BJ (cell line): Measurements from ENCODE around the gene MORN5. TPM values are rescaled to one million over a fixed set of nuclear protein-coding genes. Genes with fewer than 3 reads are reported as not detected.

ENCODE experiments used
- CTCF ChIA-PET: fragments of 350-600 bp; formaldehyde crosslinking; extraction: SDS; loops from one replicate; lab custom pipeline; 2021; ENCODE audit warnings: antibody characterized with exemption, inconsistent platforms; lab: Yijun Ruan, JAX
- POLR2A ChIA-PET: fragments of 300-600 bp; sonication (Branson Sonifier 250); formaldehyde crosslinking; extraction: SDS; loops from one replicate; lab custom pipeline; 2021; ENCODE audit warnings: antibody characterized with exemption; lab: Charles Lee
- DNase-seq: peaks from one replicate; pipeline ENCODE4 v3.0.0-alpha.2; 2011; ENCODE audit warnings: low read depth
- H3K27me3 ChIP-seq: 2 replicates; pipeline ENCODE4 v1.6.0; 2011; ENCODE audit warnings: low read length; ENCODE audit not compliant: control insufficient read depth, insufficient read depth
- H3K36me3 ChIP-seq: 2 replicates; pipeline ENCODE4 v1.5.1; 2011; ENCODE audit warnings: low read length; ENCODE audit not compliant: control insufficient read depth, insufficient read depth
- H3K4me3 ChIP-seq: 2 replicates; pipeline ENCODE4 v1.5.1; 2011; ENCODE audit warnings: low read depth, mild to moderate bottlenecking, control low read depth, low read length
- CTCF ChIP-seq: IDR thresholded peaks from 2 replicates; pipeline ENCODE4 v1.5.1; 2011; ENCODE audit warnings: low read depth, mild to moderate bottlenecking, control low read depth, inconsistent platforms, low read length, moderate library complexity; ENCODE audit not compliant: insufficient read depth
- polyA plus RNA-seq: library from polyadenylated mRNA; depleted of rRNA; stranded (reverse); fragments of >200 nt; gene quantifications from 2 replicates; pipeline ENCODE4 v1.2.3, GENCODE V29; 2011

The MORN5 gene
- polyA plus RNA-seq, 1 experiment = not detected

GRCh38 chr9:122207096-122207495, 47.4 kb downstream of the MORN5 start:
- POLR2A ChIA-PET = no interaction called here
- CTCF ChIA-PET = interaction anchor here (1.1 kb wide), 1 partner anchor 81 kb away, joined by 3 read pairs; no protein-coding TSS in a partner anchor

GRCh38 chr9:122209451-122209850, 49.7 kb downstream of the MORN5 start:
- TF ChIP-seq CTCF = no peak
- no peak for DNase-seq
- CTCF ChIA-PET = interaction anchor here (1.2 kb wide), 1 partner anchor 84 kb away, joined by 3 read pairs; no protein-coding TSS in a partner anchor
- no peak overlapping the region for H3K4me3 ChIP-seq
- H3K36me3 ChIP-seq = no peaks in the 10 kb centered on the region
- peaks cover 23% of the 10 kb centered on the region for H3K27me3 ChIP-seq
- POLR2A ChIA-PET = no interaction called here

More at GRCh38 chr9:122207096-122207495, 47.4 kb downstream of the MORN5 start:
- DNase-seq = no peak
- peaks cover 8% of the 10 kb centered on the region for H3K27me3 ChIP-seq
- H3K4me3 ChIP-seq = no peak overlapping the region
- no peak for TF ChIP-seq CTCF
- no peaks in the 10 kb centered on the region for H3K36me3 ChIP-seq

GRCh38 chr9:122212473-122213004, 52.8 kb downstream of the MORN5 start:
- no peak overlapping the region for H3K4me3 ChIP-seq
- peaks cover 45% of the 10 kb centered on the region for H3K27me3 ChIP-seq
- no peaks in the 10 kb centered on the region for H3K36me3 ChIP-seq
- ChIA-PET POLR2A (no interaction called here), CTCF (interaction anchor here (1.0 kb wide), 1 partner anchor 10 kb away, joined by 3 read pairs; no protein-coding TSS in a partner anchor)
- no peak for TF ChIP-seq CTCF
- no peak for DNase-seq

GRCh38 chr9:122213102-122213588, 53.4 kb downstream of the MORN5 start:
- no peak for DNase-seq
- ChIA-PET CTCF (interaction anchor here (1.0 kb wide), 1 partner anchor 10 kb away, joined by 3 read pairs; no protein-coding TSS in a partner anchor), POLR2A (no interaction called here)
- TF ChIP-seq CTCF = no peak
- no peaks in the 10 kb centered on the region for H3K36me3 ChIP-seq
- H3K27me3 ChIP-seq = peaks cover 51% of the 10 kb centered on the region
- H3K4me3 ChIP-seq = no peak overlapping the region

GRCh38 chr9:122213589-122214413, 54.1 kb downstream of the MORN5 start:
- ChIA-PET POLR2A (no interaction called here), CTCF (interaction anchor here (1.0 kb wide), 1 partner anchor 9 kb away, joined by 3 read pairs; no protein-coding TSS in a partner anchor)
- H3K4me3 ChIP-seq = peak overlapping the region; percentile 20
- TF ChIP-seq CTCF = no peak
- no peak for DNase-seq
- peaks cover 57% of the 10 kb centered on the region for H3K27me3 ChIP-seq
- H3K36me3 ChIP-seq = no peaks in the 10 kb centered on the region
